Fibroblast of the conjunctiva (primary cell): ENCODE measurements around the gene SLC16A4.
"Not testable (repeated sequence)": the region's sequence is repeated elsewhere in the genome, so short reads cannot be mapped to it uniquely, and the experiment has no call there.

ENCODE experiments used
- DNase-seq: peaks from one replicate; pipeline ENCODE4 v3.0.0-alpha.2; 2010; ENCODE audit warnings: low read depth

Gene SLC16A4

DNA sequence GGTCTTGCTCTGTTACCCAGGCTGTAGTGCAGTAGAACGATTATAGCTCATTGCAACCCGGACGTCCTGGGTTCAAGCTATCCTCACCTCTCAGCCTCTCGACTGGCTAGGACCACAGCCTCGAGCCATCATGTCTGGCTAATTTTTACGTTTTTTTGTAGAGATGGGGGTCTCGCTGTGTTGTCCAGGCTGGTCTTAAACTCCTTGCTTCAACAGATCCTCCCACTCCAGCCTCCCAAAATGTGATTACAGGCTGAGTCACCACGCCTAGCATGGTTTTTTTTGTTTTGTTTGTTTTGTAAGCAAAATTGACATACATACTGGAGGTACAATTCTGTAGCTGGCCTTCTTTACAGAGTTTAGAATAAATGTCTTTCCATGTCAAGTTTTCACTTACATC, 17.7 kb upstream of the SLC16A4 start:
- no peak for DNase-seq

DNA sequence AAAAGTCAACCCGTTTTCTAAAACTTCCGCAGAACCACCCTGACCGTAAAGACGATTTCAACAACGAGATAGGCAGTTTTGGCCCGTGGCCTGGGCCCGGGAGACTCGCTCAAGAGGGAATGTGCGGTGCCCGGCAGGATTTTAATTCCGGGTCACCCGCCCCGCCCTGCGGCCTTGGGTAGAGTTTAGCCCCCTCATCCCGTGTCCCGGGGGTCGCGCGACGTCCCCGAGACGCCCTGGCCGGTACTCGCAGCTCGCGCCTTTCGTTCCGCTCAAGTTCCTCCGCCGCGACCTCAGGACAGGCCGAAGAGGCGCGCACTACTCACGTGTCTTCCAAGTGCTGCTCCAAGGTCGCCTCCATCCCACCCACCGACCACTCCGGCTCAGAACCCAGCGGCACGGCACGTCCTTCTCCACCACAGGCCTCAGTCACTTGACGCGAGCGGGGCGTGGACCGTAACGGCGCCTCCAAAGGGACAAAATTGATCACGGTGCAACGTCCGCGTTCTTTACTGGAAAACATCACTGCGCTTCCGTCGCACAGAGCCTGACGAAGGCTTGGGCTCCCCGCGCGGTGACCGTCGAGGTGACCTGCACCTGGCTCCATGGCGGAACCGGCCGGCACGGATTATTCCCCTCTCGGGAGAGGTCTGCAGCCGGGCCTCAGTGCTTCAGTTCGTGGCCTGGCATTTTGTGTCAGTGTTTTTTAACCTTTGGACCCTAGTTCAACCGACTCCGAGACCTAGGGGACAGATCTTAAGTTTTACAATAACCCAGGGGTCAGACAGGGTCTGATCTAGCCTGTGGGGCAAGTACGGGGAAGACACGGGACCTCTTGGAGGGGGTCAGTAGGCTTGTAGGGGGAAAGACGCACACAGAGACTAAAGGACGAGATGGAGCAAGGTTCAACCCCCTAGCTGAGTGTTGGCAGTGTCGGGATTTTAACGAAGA, 16.7 kb upstream of the SLC16A4 start, which contains the start of gene LAMTOR5:
Gene LAMTOR5 (minus strand): TSS at position 435 of the 951 bp plus-strand sequence. CDS start 74 bp downstream, at position 361.
- DNase-seq = peak; percentile 81

DNA sequence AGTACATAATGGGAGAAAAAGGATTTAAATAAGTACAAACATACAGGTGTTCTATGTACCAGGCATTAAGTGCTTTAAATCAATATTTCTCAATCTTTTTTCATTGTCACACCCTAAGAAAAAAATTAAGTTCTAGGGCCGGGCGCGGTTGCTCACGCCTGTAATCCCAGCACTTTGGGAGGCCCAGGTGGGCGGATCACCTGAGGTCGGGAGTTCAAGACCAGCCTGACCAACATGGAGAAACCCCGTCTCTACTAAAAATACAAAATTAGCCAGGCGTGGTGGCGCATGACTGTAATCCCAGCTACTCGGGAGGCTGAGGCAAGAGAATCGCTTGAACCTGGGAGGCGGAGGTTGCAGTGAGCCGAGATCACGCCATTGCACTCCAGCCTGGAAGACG, 15.6 kb upstream of the SLC16A4 start:
- DNase-seq = not testable (repeated sequence)

DNA sequence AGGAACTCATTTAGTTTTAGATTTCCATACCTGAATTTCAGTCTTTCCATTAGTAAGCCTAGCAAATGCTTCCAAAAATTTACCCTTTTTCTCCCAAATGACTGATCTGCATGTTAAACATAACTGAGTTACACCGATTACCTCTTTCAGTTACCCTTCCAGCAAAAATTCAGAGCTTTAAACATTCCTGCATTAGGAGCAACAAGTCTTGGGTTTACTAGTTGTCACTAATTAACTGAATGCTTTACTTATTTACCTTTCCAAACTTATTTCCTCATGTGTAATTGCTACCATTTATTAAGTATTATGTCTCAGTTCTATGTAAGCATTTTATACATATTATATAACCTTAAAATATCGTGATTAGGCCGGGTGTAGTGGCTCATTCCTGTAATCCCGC, 13.6 kb upstream of the SLC16A4 start:
- no peak for DNase-seq

DNA sequence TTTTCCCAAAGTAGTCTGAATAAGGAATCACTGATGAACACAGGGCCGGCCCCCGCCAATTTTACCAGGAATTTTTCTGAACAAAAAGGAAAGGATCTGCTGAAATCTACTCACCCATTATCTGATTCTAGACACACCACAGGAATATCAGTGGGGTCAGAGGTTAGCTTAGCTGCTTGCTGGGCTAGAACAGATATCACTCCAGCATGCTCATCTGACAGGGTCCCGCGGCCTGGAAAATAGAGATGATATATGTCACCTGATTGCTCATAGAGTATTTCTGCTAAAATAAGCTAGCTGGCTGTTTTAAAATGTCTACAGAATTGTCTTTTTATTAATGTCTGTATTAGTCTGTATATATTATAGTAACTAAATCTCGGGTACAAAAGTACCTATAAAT, 13.0 kb upstream of the SLC16A4 start:
- DNase-seq = no peak

DNA sequence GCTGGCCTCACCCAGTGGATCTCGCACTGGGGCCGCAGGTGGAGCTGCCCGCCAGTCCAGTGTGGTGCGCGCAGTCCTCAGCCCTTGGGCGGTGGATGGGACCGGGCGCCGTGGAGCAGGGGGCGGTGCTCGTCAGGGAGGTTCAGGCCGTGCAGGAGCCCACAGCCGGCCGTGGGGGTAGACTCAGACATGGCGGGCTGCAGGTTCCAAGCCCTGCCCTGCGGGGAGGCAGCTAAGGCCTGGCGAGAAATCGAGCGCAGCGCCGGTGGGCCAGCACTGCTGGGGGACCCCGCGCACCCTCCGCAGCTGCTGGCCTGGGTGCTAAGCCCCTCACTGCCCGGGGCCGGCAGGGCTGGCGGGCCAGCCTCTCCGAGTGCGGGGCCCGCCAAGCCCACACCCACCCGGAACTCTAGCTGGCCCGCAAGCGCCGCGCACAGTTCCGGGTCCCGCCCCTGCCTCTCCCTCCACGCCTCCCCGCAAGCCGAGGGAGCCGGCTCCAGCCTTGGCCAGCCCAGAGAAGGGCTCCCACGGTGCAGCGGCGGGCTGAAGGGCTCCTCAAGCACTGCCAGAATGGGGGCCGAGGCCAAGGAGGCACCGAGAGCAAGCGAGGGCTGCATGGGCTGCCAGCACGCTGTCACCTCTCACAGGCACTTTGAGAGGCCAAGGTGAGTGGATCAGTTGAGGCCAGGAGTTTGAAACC, 5.6 kb upstream of the SLC16A4 start:
- DNase-seq = not testable (repeated sequence)

DNA sequence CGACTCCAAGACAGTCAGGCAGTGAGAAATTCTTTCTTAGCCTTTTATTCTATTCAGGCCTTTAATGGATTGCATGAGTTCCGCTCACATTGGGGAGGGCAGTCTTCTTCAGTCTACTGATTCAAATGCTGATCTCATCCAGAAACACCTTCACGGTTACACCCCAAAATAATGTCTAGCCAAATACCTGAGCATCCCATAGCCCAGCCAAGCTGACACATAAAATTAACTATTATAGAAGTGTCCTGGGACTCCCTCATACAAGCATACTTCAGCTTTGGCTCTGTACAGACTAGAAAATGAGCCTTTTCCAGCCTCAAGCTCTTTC, 3.6 kb upstream of the SLC16A4 start:
- no peak for DNase-seq

DNA sequence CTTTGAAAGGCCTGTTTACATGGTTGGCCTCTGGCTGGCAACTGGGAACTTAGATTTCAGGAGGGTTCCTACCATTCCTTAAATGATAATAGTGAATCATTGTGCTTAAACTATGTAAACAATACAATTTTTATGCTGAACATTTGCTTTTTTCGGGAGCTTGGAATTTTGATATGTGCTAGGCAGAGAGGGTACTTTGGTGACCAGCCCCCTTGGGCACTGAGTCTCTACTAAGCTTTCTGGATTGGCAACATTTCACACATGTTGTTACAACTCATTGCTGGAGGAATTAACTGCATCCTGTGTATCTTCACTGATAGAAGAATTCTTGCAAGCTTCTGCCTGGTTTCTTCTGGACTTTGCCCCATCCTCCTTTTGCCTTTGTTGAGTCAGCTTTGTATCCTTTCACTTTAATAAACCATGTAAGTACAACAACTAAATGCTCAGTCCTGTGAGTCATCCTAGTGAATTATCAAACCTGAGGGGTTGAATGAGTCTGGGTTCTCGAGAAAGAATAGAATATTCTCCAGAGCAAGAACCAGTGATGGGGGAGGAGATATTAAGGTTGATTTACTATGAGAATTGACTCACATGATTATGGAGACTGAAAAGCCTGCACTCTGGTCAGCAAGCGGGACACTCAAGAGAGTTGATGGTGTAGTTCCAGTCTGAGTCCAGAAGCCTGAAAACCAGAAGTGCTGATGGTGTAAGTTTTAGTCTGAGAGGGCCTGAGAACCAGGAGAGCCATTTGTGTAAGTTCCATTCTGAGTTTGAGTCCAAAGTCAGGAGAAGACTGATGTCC, 3.1 kb upstream of the SLC16A4 start:
- peak; percentile 65 for DNase-seq

DNA sequence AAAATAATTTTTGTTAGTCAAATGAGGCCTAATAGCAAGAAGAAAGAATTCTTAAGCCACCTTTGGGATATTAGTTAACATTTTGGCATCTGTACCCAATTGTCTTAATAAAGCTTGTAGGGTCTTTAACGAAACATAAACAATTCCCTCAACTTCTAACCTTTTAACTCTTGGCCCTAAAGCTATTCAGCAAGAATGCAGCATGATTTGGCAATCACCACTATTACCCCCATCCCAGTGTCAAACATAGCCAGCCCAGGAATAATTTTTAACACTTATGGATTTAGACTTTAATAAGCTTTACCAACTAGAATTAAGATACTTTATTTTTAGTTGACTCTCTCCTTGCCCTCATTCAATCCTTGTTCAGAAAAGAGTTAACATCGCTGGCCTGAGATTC, 2.5 kb upstream of the SLC16A4 start:
- DNase-seq = no peak

DNA sequence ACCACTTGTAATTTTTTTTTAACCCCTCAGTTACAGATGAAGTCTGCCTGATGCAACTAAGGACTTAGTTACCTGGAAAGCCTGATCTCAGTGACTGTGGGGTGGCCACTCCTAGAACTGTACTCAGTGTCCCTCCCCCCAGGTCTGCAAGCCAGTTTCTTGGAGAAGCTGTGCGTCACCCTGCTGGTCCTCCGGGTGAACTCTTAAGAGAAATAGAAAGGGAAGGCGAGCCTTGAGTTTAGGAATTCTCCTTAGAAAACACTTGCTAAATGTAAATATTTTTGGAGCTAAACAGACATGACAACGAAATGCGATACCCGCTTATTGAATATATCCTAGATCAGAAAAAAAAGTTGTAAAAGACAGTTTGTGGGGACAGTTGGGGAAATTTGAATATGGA, 730 bp downstream of the SLC16A4 start:
- peak; percentile 57 for DNase-seq

DNA sequence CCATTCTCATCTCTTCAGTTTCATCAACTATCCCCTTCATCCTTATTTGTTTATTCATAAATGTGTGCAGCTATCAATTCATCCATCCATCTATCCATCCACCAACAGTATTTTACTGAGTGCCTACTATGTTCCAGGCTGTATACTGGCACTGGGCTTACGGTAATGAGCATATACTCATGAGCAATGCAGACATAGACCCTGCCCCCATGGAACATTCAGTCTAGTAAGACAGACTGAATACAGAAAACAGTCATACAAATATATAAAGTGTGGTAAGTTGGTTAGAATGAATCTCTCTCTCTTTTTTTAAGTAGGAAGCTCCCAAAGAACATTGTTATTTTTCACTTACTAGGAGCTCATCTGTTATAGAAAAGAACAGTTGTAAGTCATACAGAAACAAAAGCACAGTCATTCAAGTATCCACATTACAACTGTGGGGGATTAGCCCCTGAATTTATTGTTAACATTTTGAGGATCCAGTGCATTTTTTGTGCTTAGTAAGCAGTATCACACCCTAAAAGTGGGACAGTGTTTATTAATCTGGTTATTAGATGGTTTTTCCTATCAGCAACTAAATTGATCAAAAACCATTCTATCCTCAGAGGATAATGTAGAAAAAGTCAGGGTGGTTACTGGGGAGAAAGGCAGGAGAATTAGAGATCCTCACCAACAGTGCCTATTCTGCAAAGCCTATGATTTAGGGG, 3.6 kb downstream of the SLC16A4 start:
- DNase-seq = no peak

DNA sequence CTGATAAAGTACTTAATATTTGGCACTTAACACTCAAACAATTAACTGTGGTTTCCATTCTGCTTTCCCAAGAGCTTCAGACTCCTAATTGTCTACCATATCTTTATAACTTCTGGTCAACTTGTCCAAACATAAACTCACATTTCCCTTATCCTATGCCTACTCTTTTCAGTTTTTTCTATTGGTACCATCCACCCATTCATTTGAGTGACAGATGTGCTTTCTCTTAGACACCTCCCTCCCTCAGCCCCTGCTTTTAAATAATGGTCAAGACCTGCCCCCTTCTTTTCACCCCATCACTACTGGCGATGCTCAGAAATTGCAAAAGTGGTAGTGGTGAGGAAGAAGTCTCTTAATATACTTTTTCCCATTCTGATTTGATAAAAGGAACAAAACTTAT, 5.5 kb downstream of the SLC16A4 start:
- no peak for DNase-seq

DNA sequence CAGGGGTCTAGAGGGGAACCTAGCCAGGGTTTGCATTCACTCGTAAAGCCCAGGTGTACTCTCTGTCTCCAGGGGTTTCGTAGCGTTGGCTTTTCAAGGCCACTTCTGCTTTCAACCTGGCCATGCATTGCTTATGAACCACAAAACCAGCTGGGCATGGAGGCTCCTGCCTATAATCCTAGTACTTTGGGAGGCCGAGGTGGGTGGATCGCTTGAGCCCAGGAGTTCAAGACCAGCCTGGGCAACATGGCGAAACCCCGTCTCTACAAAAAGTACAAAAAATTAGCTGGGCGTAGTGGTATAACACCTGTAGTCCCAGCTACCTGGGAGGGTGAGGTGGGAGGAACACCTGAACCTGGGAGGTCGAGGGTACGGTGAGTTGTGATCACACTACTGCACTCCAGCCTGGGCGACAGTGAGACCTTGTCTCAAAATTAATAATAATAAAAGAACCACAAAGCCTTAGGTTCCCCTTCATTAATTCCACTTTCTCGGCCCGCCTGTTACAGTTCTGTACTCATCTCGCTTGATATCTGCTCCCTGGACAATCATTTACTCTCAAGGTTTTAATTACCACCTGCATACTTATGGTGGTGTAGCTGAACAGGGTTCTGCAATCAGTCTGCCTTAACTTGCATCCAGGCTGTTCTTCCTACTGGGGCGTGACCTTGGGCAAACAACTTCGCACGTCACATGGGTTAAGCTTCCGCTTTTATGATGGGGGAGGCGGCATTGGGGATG, 6.1 kb downstream of the SLC16A4 start:
- no peak for DNase-seq

DNA sequence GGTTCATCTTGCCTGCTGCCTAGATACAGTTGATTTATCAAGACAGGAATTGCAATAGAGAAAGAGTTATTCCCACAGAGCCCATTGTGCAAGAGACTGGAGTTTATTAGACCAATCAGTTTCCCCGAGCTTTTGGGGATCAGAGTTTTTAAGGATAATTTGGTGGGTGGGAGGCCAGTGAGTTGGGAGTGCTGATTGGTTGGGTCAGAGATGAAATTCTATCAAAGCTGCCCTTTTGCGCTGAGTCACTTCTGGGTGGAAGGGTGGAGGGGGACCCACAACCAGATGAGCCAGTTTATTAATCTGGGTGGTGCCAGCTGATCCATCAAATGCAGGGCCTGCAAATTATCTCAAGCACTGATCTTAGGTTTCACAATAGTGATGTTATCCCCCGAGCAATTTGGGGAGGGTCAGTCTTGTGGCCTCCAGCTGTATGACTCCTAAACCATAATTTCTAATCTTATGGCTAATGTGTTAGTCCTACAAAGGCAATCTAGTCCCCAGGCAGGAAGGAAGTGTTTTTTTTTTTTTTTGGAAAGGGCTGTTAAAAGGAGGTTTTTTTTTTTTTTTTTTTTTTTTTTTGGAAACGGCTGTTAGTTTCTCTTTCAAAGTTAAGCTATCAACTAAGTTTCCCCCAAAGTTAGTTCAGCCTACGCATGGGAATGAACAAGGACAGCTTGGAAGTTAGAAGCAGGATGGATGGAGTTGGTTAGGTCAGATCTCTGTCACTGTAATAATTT, 7.4 kb downstream of the SLC16A4 start:
- DNase-seq = no peak

DNA sequence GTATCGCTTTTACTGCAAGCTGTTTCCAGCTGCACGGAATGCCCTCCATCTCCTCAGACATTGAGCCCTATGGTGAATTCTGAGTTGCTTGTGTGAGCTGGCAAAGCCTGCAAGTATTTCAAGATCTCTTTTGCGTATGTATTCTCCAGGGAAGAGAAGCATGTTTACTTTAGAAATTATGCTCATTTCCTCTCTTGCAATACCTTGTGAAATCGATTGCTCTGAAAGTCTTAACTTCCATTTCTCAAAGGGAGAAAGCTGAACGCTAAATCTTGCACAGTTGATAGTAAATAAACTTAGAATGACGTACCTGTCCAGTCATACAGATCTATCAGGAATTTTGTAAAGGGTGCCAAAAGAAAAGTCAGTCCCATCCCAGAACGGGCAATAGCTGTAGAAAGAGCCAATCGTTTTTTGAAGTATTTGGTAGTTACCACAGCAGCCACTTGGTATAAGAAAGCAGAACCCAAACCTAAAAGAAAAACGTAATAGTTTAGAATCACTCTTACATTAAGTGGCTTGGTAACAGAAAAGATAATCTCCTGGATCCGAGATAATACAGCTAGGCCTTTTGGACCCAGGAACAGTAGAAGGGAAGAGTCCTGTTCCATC, 10.0 kb downstream of the SLC16A4 start:
- DNase-seq = peak; percentile 87

DNA sequence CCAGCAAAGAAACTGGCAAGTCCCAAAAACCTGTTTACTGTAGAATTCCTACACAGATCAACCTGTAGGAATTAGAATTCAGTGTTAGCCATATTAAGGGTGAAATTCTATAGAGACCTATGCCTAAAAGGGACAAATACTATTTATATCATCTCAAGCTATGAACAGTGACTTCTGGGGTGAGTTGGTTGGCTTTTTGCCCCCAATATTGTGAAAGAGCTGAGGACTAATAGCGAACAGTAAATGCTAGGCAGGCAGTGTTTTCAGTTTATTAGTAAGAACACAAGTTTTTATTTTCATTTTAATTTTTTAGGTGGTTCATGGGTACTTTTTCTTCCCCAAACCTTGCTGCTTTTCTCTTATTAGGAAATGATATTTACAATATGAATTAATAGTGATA, 15.3 kb downstream of the SLC16A4 start:
- DNase-seq = peak; percentile 16

DNA sequence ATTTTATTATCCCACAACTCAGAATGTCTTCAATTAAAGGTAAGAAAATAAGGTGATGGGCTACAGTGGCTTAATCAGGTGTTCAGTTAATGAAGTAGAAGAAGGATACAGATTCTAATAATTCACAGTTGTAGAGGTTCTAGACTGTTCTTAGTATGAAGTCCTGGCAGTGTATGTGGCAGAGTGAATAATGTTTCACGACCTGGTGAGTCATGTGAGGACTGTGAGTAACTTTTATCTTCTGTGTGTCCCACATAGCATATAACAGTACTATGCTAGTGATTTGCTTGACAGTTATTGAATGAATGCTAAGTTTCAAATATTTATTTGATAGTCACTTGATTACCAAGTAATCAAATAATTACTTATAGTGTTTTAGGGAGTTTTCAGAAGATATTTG, 20.0 kb downstream of the SLC16A4 start:
- DNase-seq = no peak

DNA sequence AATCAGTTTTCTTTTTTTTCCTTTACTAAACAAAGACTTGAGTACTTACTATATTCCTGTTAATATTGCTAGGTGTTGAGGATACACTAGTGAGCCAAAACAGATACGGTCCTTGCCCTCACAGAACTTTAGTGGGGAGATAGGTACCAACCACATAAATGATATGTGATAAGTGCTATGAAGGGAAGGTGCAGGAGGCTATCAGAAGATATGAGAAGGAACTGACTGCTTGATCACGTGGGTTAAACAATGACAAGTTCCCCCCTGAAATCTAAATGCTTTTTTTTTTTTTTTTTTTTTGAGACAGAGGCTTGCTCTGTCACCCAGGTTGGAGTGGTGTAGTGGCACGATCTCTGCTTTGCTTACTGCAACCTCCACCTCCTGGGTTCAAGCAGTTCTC, 26.6 kb downstream of the SLC16A4 start:
- DNase-seq = no peak

DNA sequence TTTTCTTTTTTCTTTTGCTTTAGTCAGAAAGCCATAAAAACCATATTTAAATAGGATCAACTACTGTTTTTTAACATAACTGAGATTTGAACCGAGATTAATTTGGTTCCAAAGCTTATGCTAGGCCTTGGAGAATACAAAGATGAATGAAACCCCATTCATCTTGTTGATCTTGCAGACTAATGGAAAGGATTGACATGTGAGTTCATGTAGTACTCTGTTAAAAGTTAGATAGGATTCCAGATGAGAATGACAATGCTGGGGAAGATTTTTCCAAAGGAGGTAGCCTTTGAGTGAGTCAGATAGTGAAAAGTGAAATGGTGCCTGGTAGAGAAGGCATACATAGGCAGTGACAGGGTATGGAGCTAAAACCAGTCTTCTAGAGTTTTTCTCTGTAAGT, 29.0 kb downstream of the SLC16A4 start:
- DNase-seq = no peak

DNA sequence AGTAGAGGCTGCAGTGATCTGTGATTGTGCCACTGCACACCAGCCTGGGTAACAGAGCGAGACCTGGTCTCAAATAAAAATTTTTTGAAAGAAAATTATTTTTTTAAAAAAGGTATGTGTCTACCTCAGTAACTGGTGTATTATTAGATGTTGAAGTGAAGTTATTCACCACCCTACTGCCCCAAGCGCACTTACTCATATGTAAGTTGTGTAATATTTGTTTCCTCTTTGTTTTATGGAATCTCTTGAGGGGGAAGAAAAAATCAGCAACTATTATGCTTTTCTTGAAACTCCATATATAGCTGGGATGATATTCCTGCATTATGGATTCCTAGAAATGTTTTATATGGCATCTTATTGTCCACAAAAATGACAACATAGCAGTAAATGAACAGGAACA, 30.4 kb downstream of the SLC16A4 start:
- DNase-seq = no peak
